Neural progenitor cell (in vitro differentiated cells): ENCODE data around the gene DNASE1L2. TPM values are rescaled to one million over a fixed set of nuclear protein-coding genes. Genes with fewer than 3 reads are reported as not detected.
A peak's percentile ranks its signal among the peaks of the same experiment; 100 is the strongest.

Experiments used
- DNase-seq: peaks from one replicate; pipeline ENCODE4 v3.0.0-alpha.2; 2016; ENCODE audit warnings: low spot score
- H2AFZ ChIP-seq: fragments of 200-600 bp; sonication (generic); replicated peaks from 2 replicates; pipeline ENCODE4 v1.6.1; 2016; ENCODE audit warnings: antibody characterized with exemption
- H3F3A ChIP-seq: fragments of 200-600 bp; sonication (generic); 2 replicates; pipeline ENCODE4 v1.6.1; 2016; ENCODE audit warnings: antibody characterized with exemption, low read depth
- H3K27ac ChIP-seq: fragments of 200-600 bp; sonication (generic); 2 replicates; pipeline ENCODE4 v1.5.1; 2016; ENCODE audit warnings: mild to moderate bottlenecking
- H3K27me3 ChIP-seq: fragments of 200-600 bp; sonication (generic); 2 replicates; pipeline ENCODE4 v1.6.1; 2016; ENCODE audit warnings: mild to moderate bottlenecking, moderate library complexity
- H3K36me3 ChIP-seq: fragments of 200-600 bp; sonication (generic); 2 replicates; pipeline ENCODE4 v1.5.1; 2016
- H3K4me1 ChIP-seq: fragments of 200-600 bp; sonication (generic); 2 replicates; pipeline ENCODE4 v1.6.1; 2016; ENCODE audit warnings: mixed run types
- H3K4me2 ChIP-seq: fragments of 200-600 bp; sonication (generic); 2 replicates; pipeline ENCODE4 v1.6.1; 2016
- H3K4me3 ChIP-seq: fragments of 200-600 bp; sonication (generic); 2 replicates; pipeline ENCODE4 v1.5.1; 2016
- H3K79me2 ChIP-seq: fragments of 200-600 bp; sonication (generic); 2 replicates; pipeline ENCODE4 v1.6.1; 2016; ENCODE audit warnings: low read depth
- H3K9ac ChIP-seq: fragments of 200-600 bp; sonication (generic); 2 replicates; pipeline ENCODE4 v1.6.1; 2016
- H3K9me3 ChIP-seq: fragments of 200-600 bp; sonication (generic); 2 replicates; pipeline ENCODE4 v1.5.1; 2016; ENCODE audit warnings: low read depth
- H4K20me1 ChIP-seq: fragments of 200-600 bp; sonication (generic); 2 replicates; pipeline ENCODE4 v1.6.1; 2016; ENCODE audit warnings: low read depth
- H3K27ac Mint-ChIP-seq: 3 replicates; pipeline ENCODE4 v1.8.0; 2021; ENCODE audit warnings: mixed read lengths
- H3K27me3 Mint-ChIP-seq: 2 replicates; pipeline ENCODE4 v1.8.0; 2022; ENCODE audit warnings: low read depth, mild to moderate bottlenecking, inconsistent platforms, moderate library complexity, mixed read lengths; ENCODE audit not compliant: insufficient read depth
- H3K36me3 Mint-ChIP-seq: 3 replicates; pipeline ENCODE4 v1.8.0; 2021; ENCODE audit warnings: mixed read lengths
- H3K4me1 Mint-ChIP-seq: 3 replicates; pipeline ENCODE4 v1.8.0; 2021; ENCODE audit warnings: mixed read lengths
- H3K4me3 Mint-ChIP-seq: 3 replicates; pipeline ENCODE4 v1.8.0; 2021; ENCODE audit warnings: mild to moderate bottlenecking, moderate library complexity, mixed read lengths
- H3K9me3 Mint-ChIP-seq: 3 replicates; pipeline ENCODE4 v1.8.0; 2020; ENCODE audit warnings: mixed read lengths
- CTCF ChIP-seq: fragments of 200-600 bp; sonication (generic); IDR thresholded peaks from 2 replicates; pipeline ENCODE4 v1.5.1; 2017; ENCODE audit warnings: antibody characterized with exemption, mild to moderate bottlenecking
- EZH2 ChIP-seq: fragments of 200-600 bp; sonication (generic); IDR thresholded peaks from 2 replicates; pipeline ENCODE4 v1.6.1; 2017; ENCODE audit warnings: antibody characterized with exemption, mild to moderate bottlenecking, moderate library complexity
- EZH2phosphoT487 ChIP-seq: fragments of 200-600 bp; sonication (generic); IDR thresholded peaks from 2 replicates; pipeline ENCODE4 v1.6.1; 2017; ENCODE audit warnings: antibody characterized with exemption
- total RNA-seq: library from RNA; depleted of rRNA; stranded (reverse); fragments of >200 nt; gene quantifications from 2 replicates; pipeline ENCODE4 v1.2.3, GENCODE V29; 2015; ENCODE audit warnings: low replicate concordance

Gene DNASE1L2
- total RNA-seq, 1 donor from 2014 or later: 0.21 TPM

GRCh38 chr16:2216330-2216729 lies 19.9 kb upstream of the DNASE1L2 start:
- Histone ChIP-seq H3K27me3 (no peaks in the 10 kb centered on the region), H3K9ac (no peak overlapping the region), H3K36me3 (no peaks in the 10 kb centered on the region), H3F3A (peaks cover 41% of the 10 kb centered on the region), H3K27ac (no peak overlapping the region), H3K4me3 (no peak overlapping the region), H3K9me3 (no peaks in the 10 kb centered on the region), H2AFZ (no peak overlapping the region), H4K20me1 (peaks cover 25% of the 10 kb centered on the region), H3K4me2 (peak overlapping the region; percentile 73), H3K4me1 (peaks cover 11% of the 10 kb centered on the region), H3K79me2 (peaks cover 32% of the 10 kb centered on the region)
- peaks cover 21% of the 10 kb centered on the region for H3K4me1 Mint-ChIP-seq
- no peaks in the 10 kb centered on the region for H3K9me3 Mint-ChIP-seq
- no peak overlapping the region for H3K27ac Mint-ChIP-seq
- DNase-seq: no peak
- TF ChIP-seq EZH2 (no peak), EZH2phosphoT487 (no peak), CTCF (no peak)
- peaks cover 4% of the 10 kb centered on the region for H3K36me3 Mint-ChIP-seq
- peaks cover 8% of the 10 kb centered on the region for H3K27me3 Mint-ChIP-seq
- H3K4me3 Mint-ChIP-seq: peak overlapping the region; percentile 91

GRCh38 chr16:2223221-2223941 lies 12.9 kb upstream of the DNASE1L2 start, which contains the start of gene E4F1:
TSS of gene E4F1 (plus strand) at chr16:2223591. CDS start at chr16:2223614, 23 bp downstream.
- Histone ChIP-seq H3K36me3 (no peaks in the 10 kb centered on the region), H3K9ac (peak within 1 kb of the TSS; percentile 94), H3K27ac (peak within 1 kb of the TSS; percentile 58), H3K4me2 (peak within 1 kb of the TSS; percentile 92), H4K20me1 (peaks cover 30% of the 10 kb centered on the region), H3K4me1 (peaks cover 7% of the 10 kb centered on the region), H3K4me3 (peak within 1 kb of the TSS; percentile 89), H2AFZ (peak within 1 kb of the TSS; percentile 52), H3K9me3 (no peaks in the 10 kb centered on the region), H3K79me2 (peaks cover 41% of the 10 kb centered on the region), H3F3A (peaks cover 6% of the 10 kb centered on the region), H3K27me3 (no peaks in the 10 kb centered on the region)
- Mint-ChIP-seq H3K4me1 (peaks cover 12% of the 10 kb centered on the region), H3K27ac (peak within 1 kb of the TSS; percentile 53), H3K4me3 (peak within 1 kb of the TSS; percentile 87), H3K9me3 (no peaks in the 10 kb centered on the region), H3K27me3 (peaks cover 5% of the 10 kb centered on the region), H3K36me3 (no peaks in the 10 kb centered on the region)
- TF ChIP-seq EZH2phosphoT487 (no peak), EZH2 (no peak), CTCF (no peak)
- peak; percentile 100 for DNase-seq

GRCh38 chr16:2223942-2224486 lies 12.2 kb upstream of the DNASE1L2 start:
- Histone ChIP-seq H3K36me3 (no peaks in the 10 kb centered on the region), H3K4me3 (peak overlapping the region; percentile 89), H3K4me1 (peaks cover 7% of the 10 kb centered on the region), H2AFZ (peak overlapping the region; percentile 52), H3K27ac (peak overlapping the region; percentile 58), H4K20me1 (peaks cover 30% of the 10 kb centered on the region), H3K9me3 (no peaks in the 10 kb centered on the region), H3K9ac (peak overlapping the region; percentile 94), H3F3A (peaks cover 6% of the 10 kb centered on the region), H3K27me3 (no peaks in the 10 kb centered on the region), H3K4me2 (peak overlapping the region; percentile 92), H3K79me2 (peaks cover 41% of the 10 kb centered on the region)
- TF ChIP-seq EZH2phosphoT487 (no peak), EZH2 (no peak), CTCF (no peak)
- H3K9me3 Mint-ChIP-seq: no peaks in the 10 kb centered on the region
- H3K4me3 Mint-ChIP-seq: peak overlapping the region; percentile 87
- peaks cover 12% of the 10 kb centered on the region for H3K4me1 Mint-ChIP-seq
- H3K27me3 Mint-ChIP-seq: peaks cover 5% of the 10 kb centered on the region
- H3K36me3 Mint-ChIP-seq: no peaks in the 10 kb centered on the region
- DNase-seq: peak; percentile 48
- H3K27ac Mint-ChIP-seq: no peak overlapping the region
